SK-N-MC (cell line): Measurements from ENCODE around the gene IL1R1.

Experiments used
- DNase-seq: peaks from one replicate; pipeline ENCODE4 v3.0.0-alpha.2; 2011; ENCODE audit warnings: low read depth, low spot score
- H3K27ac ChIP-seq: fragments of 200-600 bp; sonication (generic); 2 replicates; pipeline ENCODE4 v1.5.1; 2016; ENCODE audit warnings: mixed run types
- H3K36me3 ChIP-seq: fragments of 200-600 bp; sonication (generic); 2 replicates; pipeline ENCODE4 v1.6.1; 2017; ENCODE audit warnings: antibody characterized with exemption, low read length, mixed read lengths; ENCODE audit not compliant: insufficient read depth
- H3K4me3 ChIP-seq: fragments of 200-600 bp; sonication (generic); 2 replicates; pipeline ENCODE4 v1.5.1; 2016
- H3K9ac ChIP-seq: fragments of 200-600 bp; sonication (generic); 2 replicates; pipeline ENCODE4 v1.8.0; 2017; ENCODE audit warnings: mixed run types, mixed read lengths; ENCODE audit not compliant: insufficient read length
- H3K9me3 ChIP-seq: fragments of 200-600 bp; sonication (generic); 2 replicates; pipeline ENCODE4 v1.6.1; 2017; ENCODE audit warnings: low read depth, mild to moderate bottlenecking, antibody characterized with exemption, low read length, moderate library complexity, mixed read lengths
- EZH2 ChIP-seq: fragments of 200-600 bp; sonication (generic); IDR thresholded peaks from one replicate; pipeline ENCODE4 v1.6.1; 2017; ENCODE audit warnings: antibody characterized with exemption
- FOXP2 ChIP-seq: optimal IDR thresholded peaks from 2 replicates; pipeline ENCODE3; 2011; ENCODE audit warnings: mild to moderate bottlenecking, moderate library complexity; ENCODE audit not compliant: insufficient read depth; ENCODE audit errors: extremely low read length, control extremely low read depth
- POLR2AphosphoS5 ChIP-seq: IDR thresholded peaks from 2 replicates; pipeline ENCODE4 v1.6.1; 2012; ENCODE audit warnings: mild to moderate bottlenecking, low read depth, low read length, borderline replicate concordance

Gene IL1R1, protein sequence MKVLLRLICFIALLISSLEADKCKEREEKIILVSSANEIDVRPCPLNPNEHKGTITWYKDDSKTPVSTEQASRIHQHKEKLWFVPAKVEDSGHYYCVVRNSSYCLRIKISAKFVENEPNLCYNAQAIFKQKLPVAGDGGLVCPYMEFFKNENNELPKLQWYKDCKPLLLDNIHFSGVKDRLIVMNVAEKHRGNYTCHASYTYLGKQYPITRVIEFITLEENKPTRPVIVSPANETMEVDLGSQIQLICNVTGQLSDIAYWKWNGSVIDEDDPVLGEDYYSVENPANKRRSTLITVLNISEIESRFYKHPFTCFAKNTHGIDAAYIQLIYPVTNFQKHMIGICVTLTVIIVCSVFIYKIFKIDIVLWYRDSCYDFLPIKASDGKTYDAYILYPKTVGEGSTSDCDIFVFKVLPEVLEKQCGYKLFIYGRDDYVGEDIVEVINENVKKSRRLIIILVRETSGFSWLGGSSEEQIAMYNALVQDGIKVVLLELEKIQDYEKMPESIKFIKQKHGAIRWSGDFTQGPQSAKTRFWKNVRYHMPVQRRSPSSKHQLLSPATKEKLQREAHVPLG

DNA sequence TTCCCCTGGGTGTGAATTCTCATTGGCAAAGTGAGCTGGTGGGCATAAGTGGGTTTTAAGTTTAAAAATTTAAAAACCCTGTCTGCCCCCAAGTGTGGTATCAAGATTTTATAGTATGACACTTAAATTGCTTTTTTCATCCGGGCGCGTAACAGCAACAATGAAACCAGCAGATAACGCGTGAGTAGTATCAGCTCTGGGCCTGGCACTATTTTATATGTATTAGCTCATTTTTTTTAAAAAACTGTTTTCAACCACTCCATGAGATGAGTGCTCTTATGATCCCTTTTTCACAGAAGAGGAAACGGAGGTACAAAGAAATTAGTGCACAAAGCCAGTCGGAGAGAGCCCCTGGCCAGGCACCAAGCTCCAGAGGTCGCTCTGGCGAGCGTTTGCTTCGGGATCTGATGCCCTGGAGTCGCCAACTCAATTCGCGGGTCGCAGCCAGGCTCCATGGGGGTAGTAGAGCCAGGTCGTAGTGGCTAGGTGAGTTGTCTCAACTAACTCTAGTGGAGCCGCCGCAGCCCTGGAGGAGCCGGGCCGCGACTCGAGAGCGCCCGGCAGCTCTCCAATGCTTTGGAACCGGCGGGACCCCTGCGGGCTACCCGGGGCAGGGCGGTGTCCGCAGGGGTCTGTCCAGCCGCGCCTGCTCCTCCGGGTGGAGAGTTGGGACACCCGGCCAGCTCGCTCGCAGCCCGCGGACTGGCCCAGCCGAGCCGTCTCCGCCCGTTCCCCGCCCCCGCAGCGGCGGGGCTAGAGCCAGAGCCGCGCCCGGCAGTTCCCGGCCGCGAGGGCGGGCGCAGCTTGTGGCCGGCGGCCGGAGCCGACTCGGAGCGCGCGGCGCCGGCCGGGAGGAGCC lies at the start of gene IL1R1:
TSS of gene IL1R1 (plus strand) at position 777 of the 859 bp plus-strand sequence. CDS start 14,979 bp downstream, outside the sequence.
- Histone ChIP-seq H3K9ac (no peak within 1 kb of the TSS), H3K27ac (no peak within 1 kb of the TSS), H3K4me3 (no peak within 1 kb of the TSS), H3K9me3 (no peaks in the 10 kb centered on the region), H3K36me3 (no peaks in the 10 kb centered on the region)
- TF ChIP-seq EZH2 (no peak), POLR2AphosphoS5 (no peak), FOXP2 (no peak)
- DNase-seq: no peak

DNA sequence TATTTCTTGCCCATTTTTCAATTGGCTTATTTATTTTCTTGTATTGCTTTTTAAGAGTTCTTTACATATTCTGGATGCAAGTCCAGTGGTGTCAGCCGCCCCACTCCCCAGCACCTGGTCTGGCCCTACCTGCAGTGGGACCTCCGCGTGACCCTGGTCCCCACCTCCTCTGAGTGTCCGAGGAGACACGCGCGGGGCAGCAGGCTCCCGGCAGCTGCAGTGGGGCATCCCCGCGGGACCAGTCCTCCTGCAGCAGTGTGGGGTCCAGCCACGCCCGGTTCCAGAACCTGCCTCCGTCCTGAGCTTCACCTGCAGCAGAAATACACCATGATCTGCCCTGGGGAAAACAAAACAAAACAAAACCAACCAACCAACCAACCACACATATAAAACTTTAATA lies 48.9 kb upstream of the IL1R1 start:
- Histone ChIP-seq H3K9me3 (no peaks in the 10 kb centered on the region), H3K9ac (no peak overlapping the region), H3K4me3 (no peak overlapping the region), H3K27ac (no peak overlapping the region), H3K36me3 (no peaks in the 10 kb centered on the region)
- TF ChIP-seq EZH2 (no peak), FOXP2 (no peak), POLR2AphosphoS5 (no peak)
- no peak for DNase-seq

DNA sequence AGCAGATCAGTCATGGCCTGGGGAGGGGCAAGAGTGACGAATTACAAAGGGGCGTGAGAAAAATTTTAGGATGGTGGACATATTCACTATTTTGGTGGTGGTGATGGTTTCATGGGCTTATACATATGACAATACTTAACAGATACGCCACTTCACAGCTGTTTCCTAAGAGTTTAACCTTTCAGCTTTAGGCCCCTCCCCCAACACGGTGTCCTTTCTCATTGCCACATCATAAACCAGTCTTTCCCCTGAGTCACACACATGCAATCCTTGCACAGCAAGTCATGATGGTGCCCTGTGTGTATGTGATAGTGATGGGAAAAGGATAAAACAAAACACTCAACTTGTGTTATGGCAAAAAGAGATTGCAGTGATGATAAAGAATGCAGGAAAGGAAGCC lies 47.6 kb upstream of the IL1R1 start:
- no peak for DNase-seq
- H3K9me3 ChIP-seq: no peaks in the 10 kb centered on the region
- H3K27ac ChIP-seq: no peak overlapping the region
- no peak overlapping the region for H3K9ac ChIP-seq
- no peak for TF ChIP-seq POLR2AphosphoS5
- no peak for TF ChIP-seq EZH2
- no peak for TF ChIP-seq FOXP2
- no peaks in the 10 kb centered on the region for H3K36me3 ChIP-seq
- no peak overlapping the region for H3K4me3 ChIP-seq

DNA sequence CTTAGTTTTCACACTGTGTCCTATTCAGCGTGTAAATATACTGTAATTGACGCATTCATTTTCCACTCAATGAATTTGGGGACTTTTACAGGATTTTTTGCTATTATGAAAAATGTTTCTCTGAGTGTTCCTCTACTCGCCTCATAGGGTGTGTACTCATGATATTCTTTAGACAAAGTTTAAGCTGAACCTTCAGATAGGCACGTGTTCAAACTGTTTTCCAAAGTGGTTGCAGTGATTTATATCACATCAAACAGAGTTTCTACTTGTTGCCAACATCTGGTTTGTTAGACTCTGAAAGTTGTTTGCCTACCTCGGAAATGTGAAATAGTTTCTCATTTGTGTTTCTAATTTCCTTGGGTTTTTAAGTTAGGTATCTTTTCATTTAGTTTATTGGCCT lies 46.4 kb upstream of the IL1R1 start:
- H3K9me3 ChIP-seq: no peaks in the 10 kb centered on the region
- H3K27ac ChIP-seq: no peak overlapping the region
- H3K9ac ChIP-seq: no peak overlapping the region
- TF ChIP-seq FOXP2 (no peak), EZH2 (no peak), POLR2AphosphoS5 (no peak)
- DNase-seq: no peak
- no peak overlapping the region for H3K4me3 ChIP-seq
- no peaks in the 10 kb centered on the region for H3K36me3 ChIP-seq

DNA sequence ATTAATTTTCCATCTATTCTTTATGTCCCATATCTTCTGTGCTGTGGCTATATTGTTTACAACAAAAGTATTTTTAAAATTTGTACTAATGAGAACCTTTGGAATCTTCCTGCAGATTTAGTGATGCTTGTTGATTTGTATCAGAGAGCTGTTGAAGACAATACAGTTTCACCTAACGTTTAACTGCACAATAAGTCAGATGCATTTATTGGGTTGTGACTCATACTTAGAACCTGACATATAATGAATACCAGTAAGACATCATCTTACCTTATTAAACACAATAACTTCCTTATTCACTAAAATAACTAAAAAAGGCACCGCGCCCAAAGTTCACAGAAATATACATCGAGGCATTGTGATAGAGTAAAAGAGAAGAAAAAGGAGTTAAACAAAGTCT lies 43.8 kb upstream of the IL1R1 start:
- no peak overlapping the region for H3K4me3 ChIP-seq
- H3K9ac ChIP-seq: no peak overlapping the region
- H3K36me3 ChIP-seq: no peaks in the 10 kb centered on the region
- H3K27ac ChIP-seq: no peak overlapping the region
- TF ChIP-seq FOXP2 (no peak), POLR2AphosphoS5 (no peak), EZH2 (no peak)
- no peak for DNase-seq
- no peaks in the 10 kb centered on the region for H3K9me3 ChIP-seq

DNA sequence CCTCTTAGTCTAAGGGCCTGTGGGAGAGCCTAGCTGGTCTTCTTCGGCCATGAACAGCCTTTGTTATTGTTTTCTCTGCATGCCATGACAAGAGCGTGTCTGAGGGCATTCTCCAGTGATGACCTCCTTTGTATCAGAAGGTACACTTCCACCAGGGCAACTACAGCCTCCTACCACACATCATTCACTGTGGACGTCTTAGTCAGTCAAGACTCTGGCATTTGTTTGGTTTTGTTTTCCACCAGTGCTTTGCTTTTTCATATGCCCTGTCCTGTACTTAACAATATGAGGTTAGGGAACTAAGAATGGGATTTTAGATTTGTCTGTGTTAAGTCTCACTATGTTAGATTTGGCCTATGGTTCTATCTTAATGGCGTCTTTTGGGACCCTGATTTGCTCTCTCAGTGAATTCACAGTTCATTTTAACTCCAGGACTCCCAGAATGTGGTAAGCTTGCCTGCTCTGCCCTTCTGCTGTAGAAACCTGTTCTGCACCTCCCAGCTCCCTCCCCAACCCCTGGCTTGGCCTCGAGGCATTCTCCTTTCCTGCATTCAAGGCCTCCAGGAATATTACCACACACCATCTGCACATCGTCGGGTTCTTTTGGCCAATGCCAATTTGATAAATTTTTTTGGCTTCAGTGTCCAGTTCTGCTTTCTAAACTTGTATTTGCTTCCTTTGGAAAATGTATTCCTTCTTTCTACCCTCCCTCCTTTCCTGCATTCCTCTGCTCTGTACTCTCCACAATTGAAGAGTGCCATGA lies 42.8 kb upstream of the IL1R1 start:
- Histone ChIP-seq H3K4me3 (no peak overlapping the region), H3K9ac (no peak overlapping the region), H3K36me3 (no peaks in the 10 kb centered on the region), H3K27ac (no peak overlapping the region), H3K9me3 (no peaks in the 10 kb centered on the region)
- no peak for TF ChIP-seq EZH2
- TF ChIP-seq FOXP2: no peak
- no peak for DNase-seq

DNA sequence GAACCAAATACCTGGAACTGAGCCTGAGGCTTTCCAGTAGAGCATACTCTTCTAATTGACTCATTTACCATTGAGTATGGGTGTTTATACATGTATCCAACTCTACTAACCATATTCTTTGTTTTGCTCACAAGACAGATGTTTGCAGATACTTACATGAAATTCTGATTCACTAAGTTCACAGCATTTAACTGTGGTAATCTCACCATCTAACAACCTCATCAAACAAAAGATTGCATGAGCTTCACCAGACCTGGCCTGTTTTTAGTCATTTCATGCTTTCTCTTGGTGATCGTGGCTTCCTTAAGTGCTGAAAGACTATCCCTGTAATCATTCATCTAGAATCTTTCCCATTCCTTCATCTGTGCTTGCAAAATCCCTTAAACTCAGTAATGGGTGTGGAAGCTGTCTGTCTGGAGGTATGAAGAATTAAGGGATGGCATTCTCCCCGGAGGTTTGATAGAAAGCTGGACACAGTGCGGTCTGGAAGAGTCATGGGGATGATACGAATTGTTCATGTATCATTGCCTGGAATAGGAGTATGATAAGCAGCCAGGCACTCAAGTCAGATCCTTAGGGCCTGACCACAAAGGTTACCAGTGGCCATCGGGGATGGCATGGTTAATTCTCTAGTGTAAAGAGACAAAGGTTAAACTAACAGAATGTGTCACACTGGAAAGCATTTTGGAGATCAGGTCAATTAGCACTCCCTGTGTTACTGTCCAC lies 42.0 kb upstream of the IL1R1 start:
- H3K27ac ChIP-seq: no peak overlapping the region
- TF ChIP-seq POLR2AphosphoS5 (no peak), FOXP2 (no peak), EZH2 (no peak)
- no peak for DNase-seq

More for the DNA sequence above, 42.0 kb upstream of the IL1R1 start:
- Histone ChIP-seq H3K9me3 (no peaks in the 10 kb centered on the region), H3K9ac (no peak overlapping the region), H3K4me3 (no peak overlapping the region), H3K36me3 (no peaks in the 10 kb centered on the region)
